GM23338 (cell line): ENCODE measurements around the gene PCSK7. TPM values are rescaled to one million over a fixed set of nuclear protein-coding genes. Genes with fewer than 3 reads are reported as not detected.

Experiments
- ATAC-seq: fragments of 200-7000 bp; cut with Tn5 transposase; 3 replicates; pipeline ENCODE4 v1.9.1; 2020
- DNase-seq: peaks from one replicate; pipeline ENCODE4 v3.0.0-alpha.2; 2015; ENCODE audit warnings: low spot score
- H2AFZ ChIP-seq: fragments of 200-600 bp; sonication (generic); 2 replicates; pipeline ENCODE4 v1.8.0; 2016; ENCODE audit warnings: antibody characterized with exemption, mild to moderate bottlenecking, moderate library complexity
- H3F3A ChIP-seq: fragments of 200-600 bp; sonication (generic); replicated peaks from 2 replicates; pipeline ENCODE4 v1.8.0; 2017; ENCODE audit warnings: antibody characterized with exemption, mixed run types, low read depth
- H3K27ac ChIP-seq: fragments of 200-600 bp; sonication (generic); 2 replicates; pipeline ENCODE4 v1.6.1; 2016; ENCODE audit warnings: low read depth
- H3K27me3 ChIP-seq: fragments of 200-600 bp; sonication (generic); 2 replicates; pipeline ENCODE4 v1.8.0; 2016; ENCODE audit warnings: mild to moderate bottlenecking, mixed run types, moderate library complexity; ENCODE audit not compliant: insufficient read depth
- H3K36me3 ChIP-seq: fragments of 200-600 bp; sonication (generic); 2 replicates; pipeline ENCODE4 v1.8.0; 2016; ENCODE audit warnings: mild to moderate bottlenecking; ENCODE audit not compliant: insufficient read depth
- H3K4me1 ChIP-seq: fragments of 200-600 bp; sonication (generic); 2 replicates; pipeline ENCODE4 v1.8.0; 2016; ENCODE audit warnings: mild to moderate bottlenecking, moderate library complexity; ENCODE audit not compliant: insufficient read depth
- H3K4me2 ChIP-seq: fragments of 200-600 bp; sonication (generic); 2 replicates; pipeline ENCODE4 v1.7.1; 2017; ENCODE audit warnings: mixed run types
- H3K4me3 ChIP-seq: fragments of 200-600 bp; sonication (generic); 2 replicates; pipeline ENCODE4 v1.6.1; 2016; ENCODE audit warnings: mixed run types
- H3K79me2 ChIP-seq: fragments of 200-600 bp; sonication (generic); replicated peaks from 2 replicates; pipeline ENCODE4 v1.8.0; 2017; ENCODE audit warnings: mild to moderate bottlenecking; ENCODE audit not compliant: insufficient read depth
- H3K9me2 ChIP-seq: fragments of 200-600 bp; sonication (generic); 2 replicates; pipeline ENCODE4 v1.8.0; 2017; ENCODE audit not compliant: insufficient read depth
- H4K20me1 ChIP-seq: fragments of 200-600 bp; sonication (generic); replicated peaks from 2 replicates; pipeline ENCODE4 v1.8.0; 2017; ENCODE audit warnings: mild to moderate bottlenecking; ENCODE audit not compliant: insufficient read depth
- H3K27ac Mint-ChIP-seq: 2 replicates; pipeline ENCODE4 v1.8.0; 2020; ENCODE audit warnings: inconsistent platforms, mild to moderate bottlenecking, moderate library complexity, mixed read lengths
- H3K27me3 Mint-ChIP-seq: 3 replicates; pipeline ENCODE4 v1.8.0; 2022; ENCODE audit warnings: low read depth, mild to moderate bottlenecking, moderate library complexity, mixed read lengths, inconsistent platforms; ENCODE audit not compliant: insufficient read depth, poor library complexity
- H3K36me3 Mint-ChIP-seq: 3 replicates; pipeline ENCODE4 v1.8.0; 2021; ENCODE audit warnings: low read depth, mild to moderate bottlenecking, inconsistent platforms, moderate library complexity, mixed read lengths
- H3K4me1 Mint-ChIP-seq: 3 replicates; pipeline ENCODE4 v1.8.0; 2020; ENCODE audit warnings: mild to moderate bottlenecking, inconsistent platforms, mixed read lengths
- H3K4me3 Mint-ChIP-seq: 3 replicates; pipeline ENCODE4 v1.8.0; 2021; ENCODE audit warnings: moderate library complexity, mild to moderate bottlenecking, inconsistent platforms, mixed read lengths
- H3K9me3 Mint-ChIP-seq: 3 replicates; pipeline ENCODE4 v1.8.0; 2020; ENCODE audit warnings: moderate library complexity, mild to moderate bottlenecking, inconsistent platforms, mixed read lengths
- EZH2 ChIP-seq: fragments of 200-600 bp; sonication (generic); IDR thresholded peaks from one replicate; pipeline ENCODE4 v1.8.0; 2017; ENCODE audit warnings: antibody characterized with exemption, mild to moderate bottlenecking, low read depth; ENCODE audit not compliant: unreplicated experiment
- EZH2phosphoT487 ChIP-seq: fragments of 200-600 bp; sonication (generic); IDR thresholded peaks from one replicate; pipeline ENCODE4 v1.8.1; 2018; ENCODE audit warnings: antibody characterized with exemption; ENCODE audit not compliant: unreplicated experiment
- JUNB ChIP-seq: IDR thresholded peaks from one replicate; pipeline ENCODE4 v1.6.1; 2016; ENCODE audit warnings: antibody characterized with exemption; ENCODE audit not compliant: unreplicated experiment
- POLR2AphosphoS5 ChIP-seq: IDR thresholded peaks from 2 replicates; pipeline ENCODE4 v1.6.1; 2016; ENCODE audit warnings: antibody characterized with exemption, low read depth
- polyA plus RNA-seq: library from polyadenylated mRNA; unstranded; fragments of >200 nt; fragmentation: Nextera tagmentation; extraction: Ambion mirVana; gene quantifications from 2 replicates; pipeline ENCODE4 v1.2.1, GENCODE V29; 2016
- total RNA-seq: library from RNA; depleted of rRNA; stranded (reverse); fragments of >200 nt; shearing (Covaris generic); gene quantifications from 2 replicates; pipeline ENCODE4 v1.2.3, GENCODE V29; 2014
- TF ChIP-seq, protein P1 (sequence below): IDR thresholded peaks from 2 replicates; pipeline ENCODE4 v1.6.1; 2016; ENCODE audit warnings: antibody characterized with exemption
- TF ChIP-seq, protein P2 (sequence below), 2 experiments: fragments of 200-600 bp in 1 of 2; sonication (generic) in 1 of 2; conservative IDR thresholded peaks; 2 replicates each; pipeline versions ENCODE4 v1.5.1 to v1.6.1; 2016 to 2017; ENCODE audit warnings: antibody characterized with exemption in 2 of 2, low read depth in 2 of 2, mild to moderate bottlenecking in 2 of 2, moderate library complexity in 1 of 2

The PCSK7 gene
- total and polyA plus RNA-seq, 2 experiments from 2014 or later: 12.4 to 46.4 TPM

DNA sequence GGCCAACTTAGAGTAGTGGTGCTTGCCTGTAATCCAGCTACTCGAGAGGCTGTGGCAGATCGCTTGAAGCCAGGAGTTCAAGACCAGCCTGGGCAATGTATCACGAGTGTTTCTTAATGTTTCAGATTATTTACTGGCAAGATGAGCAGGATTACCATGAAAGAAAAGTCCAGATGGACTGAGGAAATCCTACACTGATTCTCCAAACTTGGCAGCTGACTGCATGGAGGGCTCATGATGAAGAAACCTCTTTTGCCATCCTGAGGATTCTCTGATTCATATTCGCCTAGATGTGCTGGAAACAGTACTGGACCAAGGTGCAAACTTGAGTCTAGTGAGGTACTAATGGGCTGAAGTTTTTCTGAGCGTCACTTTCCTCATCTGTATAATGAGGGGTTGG lies 56.1 kb downstream of the PCSK7 start:
- no peak overlapping the region for H3K27ac Mint-ChIP-seq
- H3K4me1 ChIP-seq: peaks cover 21% of the 10 kb centered on the region
- ATAC-seq (no peak), DNase-seq (no peak)
- H3K27ac ChIP-seq: no peak overlapping the region
- H3K4me1 Mint-ChIP-seq: peaks cover 31% of the 10 kb centered on the region
- H3K4me3 Mint-ChIP-seq: no peak overlapping the region
- H3K4me3 ChIP-seq: no peak overlapping the region
- H4K20me1 ChIP-seq: peaks cover 5% of the 10 kb centered on the region; the same call in 1 of the 2 replicates
- H3K4me2 ChIP-seq: no peak overlapping the region
- H3K9me2 ChIP-seq: no peaks in the 10 kb centered on the region
- H3K27me3 ChIP-seq: no peaks in the 10 kb centered on the region
- TF ChIP-seq, protein P1, sequence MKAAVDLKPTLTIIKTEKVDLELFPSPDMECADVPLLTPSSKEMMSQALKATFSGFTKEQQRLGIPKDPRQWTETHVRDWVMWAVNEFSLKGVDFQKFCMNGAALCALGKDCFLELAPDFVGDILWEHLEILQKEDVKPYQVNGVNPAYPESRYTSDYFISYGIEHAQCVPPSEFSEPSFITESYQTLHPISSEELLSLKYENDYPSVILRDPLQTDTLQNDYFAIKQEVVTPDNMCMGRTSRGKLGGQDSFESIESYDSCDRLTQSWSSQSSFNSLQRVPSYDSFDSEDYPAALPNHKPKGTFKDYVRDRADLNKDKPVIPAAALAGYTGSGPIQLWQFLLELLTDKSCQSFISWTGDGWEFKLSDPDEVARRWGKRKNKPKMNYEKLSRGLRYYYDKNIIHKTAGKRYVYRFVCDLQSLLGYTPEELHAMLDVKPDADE: no peak
- TF ChIP-seq, protein P2, sequence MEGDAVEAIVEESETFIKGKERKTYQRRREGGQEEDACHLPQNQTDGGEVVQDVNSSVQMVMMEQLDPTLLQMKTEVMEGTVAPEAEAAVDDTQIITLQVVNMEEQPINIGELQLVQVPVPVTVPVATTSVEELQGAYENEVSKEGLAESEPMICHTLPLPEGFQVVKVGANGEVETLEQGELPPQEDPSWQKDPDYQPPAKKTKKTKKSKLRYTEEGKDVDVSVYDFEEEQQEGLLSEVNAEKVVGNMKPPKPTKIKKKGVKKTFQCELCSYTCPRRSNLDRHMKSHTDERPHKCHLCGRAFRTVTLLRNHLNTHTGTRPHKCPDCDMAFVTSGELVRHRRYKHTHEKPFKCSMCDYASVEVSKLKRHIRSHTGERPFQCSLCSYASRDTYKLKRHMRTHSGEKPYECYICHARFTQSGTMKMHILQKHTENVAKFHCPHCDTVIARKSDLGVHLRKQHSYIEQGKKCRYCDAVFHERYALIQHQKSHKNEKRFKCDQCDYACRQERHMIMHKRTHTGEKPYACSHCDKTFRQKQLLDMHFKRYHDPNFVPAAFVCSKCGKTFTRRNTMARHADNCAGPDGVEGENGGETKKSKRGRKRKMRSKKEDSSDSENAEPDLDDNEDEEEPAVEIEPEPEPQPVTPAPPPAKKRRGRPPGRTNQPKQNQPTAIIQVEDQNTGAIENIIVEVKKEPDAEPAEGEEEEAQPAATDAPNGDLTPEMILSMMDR (conservative IDR thresholded peaks at IDR 0.05; ENCODE audit: low read depth in 2 of 2): no peak
- TF ChIP-seq EZH2: no peak
- TF ChIP-seq JUNB: no peak
- no peak for TF ChIP-seq POLR2AphosphoS5
- H3K36me3 ChIP-seq: 0 out of 2 replicates have a peak, but pooled peaks cover 5% of the 10 kb centered on the region
- H3F3A ChIP-seq: peaks cover 33% of the 10 kb centered on the region
- no peaks in the 10 kb centered on the region for H3K9me3 Mint-ChIP-seq
- H2AFZ ChIP-seq: no peak overlapping the region
- H3K36me3 Mint-ChIP-seq: peaks cover 14% of the 10 kb centered on the region
- peaks cover 5% of the 10 kb centered on the region; the same call in 1 of the 2 replicates for H3K79me2 ChIP-seq
- peaks cover 8% of the 10 kb centered on the region for H3K27me3 Mint-ChIP-seq

DNA sequence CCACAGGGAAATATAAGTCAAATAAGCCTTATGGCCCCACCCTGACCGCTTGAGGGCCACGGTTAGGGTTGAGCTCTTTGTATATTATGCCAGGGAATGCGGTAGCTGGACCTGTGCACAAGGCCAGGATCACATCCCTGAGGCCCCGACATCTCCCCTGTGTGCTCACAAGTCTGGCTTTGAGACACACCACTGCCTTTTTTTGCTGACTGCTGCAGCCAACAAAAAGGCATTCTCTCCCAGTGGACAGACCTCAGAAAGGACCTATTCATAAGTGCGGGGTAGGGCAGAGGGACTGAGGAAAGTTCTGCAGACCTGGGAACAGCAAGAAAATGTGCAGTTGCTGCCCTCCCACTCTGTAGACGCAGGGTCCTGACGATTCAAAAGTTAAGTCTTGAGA lies 56.8 kb downstream of the PCSK7 start:
- Mint-ChIP-seq H3K36me3 (peaks cover 15% of the 10 kb centered on the region), H3K27ac (no peak overlapping the region), H3K4me1 (peaks cover 24% of the 10 kb centered on the region), H3K27me3 (peaks cover 2% of the 10 kb centered on the region), H3K9me3 (no peaks in the 10 kb centered on the region), H3K4me3 (no peak overlapping the region; the same call in 2 of the 3 replicates)
- peaks cover 8% of the 10 kb centered on the region; the same call in 1 of the 2 replicates for H4K20me1 ChIP-seq
- peaks cover 31% of the 10 kb centered on the region for H3F3A ChIP-seq
- H3K4me1 ChIP-seq: peaks cover 14% of the 10 kb centered on the region
- peak overlapping the region; percentile 66; the same call in 1 of the 2 replicates for H3K27ac ChIP-seq
- TF ChIP-seq EZH2phosphoT487: no peak
- no peak for TF ChIP-seq JUNB
- no peak overlapping the region for H2AFZ ChIP-seq
- H3K36me3 ChIP-seq: 0 out of 2 replicates have a peak, but pooled peaks cover 6% of the 10 kb centered on the region
- no peaks in the 10 kb centered on the region for H3K27me3 ChIP-seq
- no peaks in the 10 kb centered on the region for H3K79me2 ChIP-seq
- DNase-seq (no peak), ATAC-seq (no peak)
- H3K4me2 ChIP-seq: no peak overlapping the region
- no peaks in the 10 kb centered on the region for H3K9me2 ChIP-seq
- no peak overlapping the region for H3K4me3 ChIP-seq
